Measurements from ENCODE around the gene TRA2B.

The TRA2B gene

DNA sequence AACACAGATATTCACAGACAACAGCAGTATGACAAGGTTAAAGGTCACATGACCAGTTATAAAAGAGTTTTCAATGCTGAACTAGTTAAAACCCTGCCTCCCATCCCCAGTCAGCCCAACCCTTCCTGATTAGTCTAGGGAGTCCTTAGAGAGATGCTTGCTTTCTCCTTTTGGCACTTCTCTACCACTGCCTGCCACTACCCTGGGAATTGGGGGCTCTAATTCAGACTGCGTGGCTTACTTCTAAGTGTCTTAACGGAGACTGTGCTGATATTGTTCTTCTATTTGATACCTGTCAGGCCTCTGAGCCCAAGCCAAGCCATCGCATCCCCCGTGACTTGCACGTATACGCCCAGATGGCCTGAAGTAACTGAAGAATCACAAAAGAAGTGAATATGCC, 11.7 kb upstream of the TRA2B start:
- no peak for DNase-seq

DNA sequence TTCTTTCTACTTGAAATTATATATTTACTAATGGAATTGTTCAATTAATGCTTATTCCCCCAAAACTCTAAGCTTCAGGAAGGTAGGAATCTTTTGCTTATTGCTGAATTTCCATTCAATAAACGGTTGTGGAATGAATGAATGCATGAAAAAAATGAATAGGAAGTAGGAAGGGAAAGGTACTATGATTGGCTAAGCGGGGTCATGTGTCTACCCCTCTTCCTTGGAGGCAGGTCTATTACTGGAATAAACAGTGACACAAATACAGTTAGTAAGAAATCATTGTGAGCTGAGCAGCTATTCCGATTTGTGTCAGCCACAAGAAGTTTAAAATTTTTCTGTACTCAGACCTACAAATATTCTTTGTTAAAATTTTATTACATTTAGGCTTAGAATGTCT, 10.5 kb upstream of the TRA2B start:
- no peak for DNase-seq

DNA sequence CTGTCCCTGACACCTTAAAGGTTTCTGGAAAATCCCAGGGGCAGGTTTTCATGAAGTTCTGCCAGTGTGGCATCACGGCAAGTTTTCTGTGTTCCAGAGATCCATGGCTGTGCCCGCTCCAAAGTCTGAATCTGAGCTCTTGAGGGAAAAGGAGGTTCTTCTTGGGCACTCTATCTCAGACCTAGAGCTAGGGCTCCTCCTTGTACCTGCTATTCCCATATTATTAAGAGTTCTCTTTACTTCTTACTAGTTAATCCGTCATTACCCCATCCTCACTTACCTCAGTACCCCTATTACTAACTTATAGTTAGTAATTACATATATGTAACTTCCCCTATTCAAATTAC, 5.9 kb upstream of the TRA2B start:
- no peak for DNase-seq

DNA sequence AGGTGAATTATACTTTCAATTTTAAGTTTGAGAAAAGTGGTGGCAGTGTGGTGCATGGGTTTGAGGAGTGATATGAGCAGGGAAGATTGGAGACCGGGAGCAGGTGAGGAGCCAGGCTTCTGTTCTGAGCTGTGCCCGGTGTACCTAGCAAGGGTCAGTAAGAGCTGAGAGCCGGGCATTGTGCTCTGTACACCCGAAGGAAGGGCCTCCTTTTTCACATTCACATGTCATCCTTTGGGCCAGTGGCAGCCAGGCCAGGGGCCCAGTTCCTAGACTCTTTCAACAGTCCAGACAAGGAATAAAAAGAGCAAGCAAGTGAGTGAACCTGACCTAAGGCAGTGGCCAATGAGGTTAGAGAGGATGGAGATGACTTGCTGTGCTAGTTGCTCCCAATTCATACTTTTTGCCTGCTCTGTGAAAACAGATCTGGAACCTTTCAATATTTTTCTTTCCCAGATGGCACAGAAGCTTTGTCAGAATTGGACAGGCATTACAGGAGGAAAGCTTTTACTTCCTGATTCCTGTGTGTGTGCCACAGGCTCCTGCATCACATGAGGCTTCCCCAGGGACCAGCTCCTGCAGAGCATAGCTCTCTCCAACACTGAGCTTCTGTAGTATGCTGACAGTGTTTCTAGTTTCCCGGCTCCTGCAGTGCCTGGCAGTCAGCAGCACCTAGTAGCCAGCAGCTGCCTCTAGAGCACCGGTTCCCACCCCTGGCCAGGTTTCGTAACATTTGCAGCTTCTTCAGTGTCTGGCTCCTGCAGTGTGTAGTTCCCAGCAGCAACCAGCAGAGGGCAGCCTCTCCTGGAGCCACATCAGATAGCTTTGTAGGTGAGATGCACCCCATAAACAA, 5.3 kb upstream of the TRA2B start:
- DNase-seq, result peak; percentile 73

DNA sequence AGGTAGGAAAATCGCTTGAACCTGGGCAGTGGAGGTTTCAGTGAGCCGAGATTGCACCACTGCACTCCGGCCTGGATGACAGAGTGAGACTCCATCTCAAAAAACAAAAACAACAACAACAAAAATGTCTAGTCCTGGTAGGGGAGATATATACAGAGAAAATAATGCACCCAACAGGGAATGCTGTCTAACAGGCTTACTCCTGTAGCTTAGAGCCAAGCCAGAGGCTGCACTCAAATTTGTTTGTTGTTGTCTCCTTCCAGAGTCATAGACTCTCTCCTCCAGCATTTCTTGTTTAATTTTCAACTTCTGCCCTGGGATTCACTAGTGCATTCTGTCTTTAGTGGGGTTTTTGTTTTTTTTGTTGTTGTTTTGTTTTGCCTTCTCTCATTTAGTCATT, 4.6 kb upstream of the TRA2B start:
- no peak for DNase-seq

DNA sequence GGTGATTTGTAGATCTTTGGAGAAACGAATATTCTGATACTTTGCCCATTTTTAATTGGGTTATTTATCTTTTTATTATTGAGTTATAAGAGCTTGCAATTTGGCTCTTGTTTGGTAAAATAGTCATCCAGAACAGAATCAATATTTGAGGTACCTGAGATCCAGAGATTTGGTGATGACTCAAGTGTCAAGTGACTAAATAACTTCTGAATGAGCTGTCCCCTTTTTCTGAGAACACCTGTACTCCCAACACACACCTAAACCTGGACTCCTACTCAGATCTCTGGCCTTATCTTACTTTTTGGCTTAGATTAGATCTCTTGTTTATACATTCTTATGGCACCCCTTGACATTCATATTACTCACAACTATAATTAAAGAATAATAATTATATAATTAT, 3.1 kb upstream of the TRA2B start:
- no peak for DNase-seq

DNA sequence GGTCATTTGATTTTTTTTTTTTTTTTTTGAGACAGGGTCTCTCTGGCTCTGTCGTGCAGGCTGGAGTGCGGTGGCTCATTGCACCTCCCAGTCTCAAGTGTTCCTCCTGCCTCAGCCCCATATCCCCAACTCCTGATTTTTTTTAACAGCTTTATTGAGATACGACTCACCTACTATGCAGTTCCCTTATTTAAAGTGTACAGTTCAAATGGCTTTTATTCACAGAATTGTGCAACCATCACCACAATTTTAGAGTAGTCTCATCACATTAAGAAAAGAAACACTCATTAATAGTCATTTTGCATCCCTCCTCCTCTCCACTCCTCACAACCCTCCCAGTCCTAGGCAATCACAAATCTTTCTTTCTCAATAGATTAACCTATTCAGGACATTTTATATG, 1.9 kb upstream of the TRA2B start:
- no peak for DNase-seq

DNA sequence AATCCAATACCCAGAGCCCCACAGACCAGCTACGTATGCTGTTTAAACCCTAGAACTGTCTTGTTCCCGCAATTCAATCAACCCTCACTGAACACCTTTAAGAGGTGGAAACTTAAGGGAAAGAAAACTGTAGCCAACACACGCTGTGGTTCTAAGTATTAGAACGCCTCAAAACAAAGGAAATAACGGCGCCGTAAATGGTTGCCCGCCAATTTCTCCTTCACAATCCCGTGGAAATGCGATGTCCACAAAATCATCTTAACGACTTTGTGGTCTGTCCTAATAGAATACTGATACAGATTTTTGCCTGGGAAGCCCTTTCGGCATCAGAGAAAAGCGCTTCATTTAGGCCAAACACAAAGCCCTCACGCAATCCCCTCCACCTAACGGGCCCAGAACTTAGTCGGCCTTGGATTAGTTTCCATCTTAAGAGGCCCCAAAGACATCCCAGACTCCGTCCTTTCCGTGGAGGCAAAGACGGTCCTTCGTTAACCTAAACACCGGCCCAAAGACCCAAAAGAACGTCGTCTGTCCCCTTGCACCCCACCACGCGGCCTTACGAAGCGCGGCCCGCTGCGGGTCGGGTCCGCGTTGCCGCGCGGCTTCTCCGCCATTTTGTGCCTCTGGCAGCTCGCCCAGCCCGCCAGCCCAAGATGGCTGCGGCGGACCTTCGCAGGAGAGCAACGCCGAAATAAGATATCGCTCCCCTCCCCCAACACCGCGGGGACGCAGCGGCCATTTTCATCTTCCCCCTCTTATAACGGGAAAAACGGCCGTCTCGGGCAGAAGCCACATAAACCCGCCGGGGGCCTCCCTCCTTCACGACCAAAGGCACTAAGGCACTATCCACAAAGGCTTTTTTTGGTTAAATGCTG, 763 bp downstream of the TRA2B start:
- peak; percentile 86 for DNase-seq

DNA sequence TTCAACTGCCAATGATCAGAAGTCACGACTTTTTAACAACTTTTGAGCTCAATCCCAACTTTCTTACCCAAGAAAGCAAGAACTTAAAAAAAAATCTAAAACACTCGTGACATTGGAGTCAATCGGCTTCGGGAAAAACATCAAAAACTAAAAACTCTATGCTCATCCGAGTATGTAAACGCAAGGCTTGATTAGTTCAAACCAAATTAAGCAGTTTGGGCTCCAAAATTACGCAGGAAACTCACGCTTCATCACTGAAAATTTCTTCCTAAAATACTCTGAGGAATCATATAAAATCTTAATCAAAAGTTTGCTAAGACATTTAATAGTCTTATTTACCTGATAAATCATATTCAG, 1.6 kb downstream of the TRA2B start:
- DNase-seq, result no peak

DNA sequence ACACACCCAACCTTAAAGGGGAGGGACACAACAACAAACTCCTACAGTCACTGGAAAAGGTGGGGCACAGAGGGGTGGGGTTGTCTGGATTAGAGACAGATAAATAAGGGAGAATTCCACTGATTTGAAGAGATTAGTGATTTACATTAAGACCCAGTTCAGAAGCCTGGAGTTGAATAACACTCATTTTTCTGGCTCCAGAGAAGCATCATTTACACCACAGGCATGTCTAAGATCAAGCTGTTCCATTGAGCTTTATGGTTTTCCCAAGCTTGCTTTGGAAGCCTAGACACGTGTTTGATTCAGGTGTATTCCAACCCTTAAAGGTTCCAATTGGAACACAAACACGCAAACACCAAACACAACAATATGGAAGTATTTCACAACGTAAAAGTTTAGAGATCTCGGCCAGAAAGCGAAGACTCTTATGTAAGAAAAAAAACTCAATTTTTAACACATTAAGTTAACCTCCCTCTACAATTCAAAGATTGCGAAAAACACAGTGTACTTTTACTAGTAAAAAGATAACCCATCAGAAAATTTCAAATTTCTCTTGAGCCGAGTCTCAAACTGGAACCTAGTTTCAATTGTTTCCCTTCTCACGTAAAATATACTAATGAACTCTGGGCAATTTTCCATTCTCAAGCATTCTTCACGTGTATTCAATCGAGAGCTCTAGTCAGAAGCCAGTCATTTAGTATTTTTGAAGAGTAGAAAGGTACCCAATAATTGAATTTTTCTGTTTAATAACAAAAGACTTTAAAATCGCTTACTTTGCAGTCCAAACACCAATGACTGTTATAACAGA, 2.1 kb downstream of the TRA2B start:
- no peak for DNase-seq

DNA sequence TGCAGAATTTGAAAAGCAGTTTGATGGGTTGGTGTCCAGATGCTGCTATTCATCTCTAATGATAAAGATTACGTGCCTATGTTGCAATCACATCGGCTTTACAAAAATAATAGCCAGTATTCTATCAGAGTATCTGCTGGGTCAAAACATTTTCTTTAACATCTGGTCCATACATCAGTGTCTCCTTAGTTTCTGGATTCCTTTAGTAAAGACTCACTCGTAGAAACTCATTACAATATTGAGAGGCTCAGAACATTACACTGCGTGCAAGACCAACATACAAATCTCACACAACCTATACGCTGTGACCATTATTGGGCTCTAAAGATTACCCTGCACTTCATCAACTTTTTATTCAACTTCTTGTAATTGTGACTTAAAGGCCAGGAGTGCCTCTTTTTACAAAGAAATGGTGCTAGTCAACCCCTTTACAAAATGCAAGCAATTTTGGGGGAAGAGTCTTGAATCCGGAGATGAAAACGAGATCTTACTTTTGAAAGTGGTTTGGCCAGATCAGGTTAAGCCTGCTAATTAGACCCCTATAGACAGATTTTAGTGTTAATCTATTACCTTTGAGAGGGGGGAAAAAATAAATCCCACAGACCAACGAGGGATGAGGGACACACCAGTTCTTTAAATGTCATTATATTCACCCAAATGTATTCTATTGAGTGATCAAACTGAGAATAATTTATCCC, 2.9 kb downstream of the TRA2B start:
- DNase-seq, result peak; percentile 51

DNA sequence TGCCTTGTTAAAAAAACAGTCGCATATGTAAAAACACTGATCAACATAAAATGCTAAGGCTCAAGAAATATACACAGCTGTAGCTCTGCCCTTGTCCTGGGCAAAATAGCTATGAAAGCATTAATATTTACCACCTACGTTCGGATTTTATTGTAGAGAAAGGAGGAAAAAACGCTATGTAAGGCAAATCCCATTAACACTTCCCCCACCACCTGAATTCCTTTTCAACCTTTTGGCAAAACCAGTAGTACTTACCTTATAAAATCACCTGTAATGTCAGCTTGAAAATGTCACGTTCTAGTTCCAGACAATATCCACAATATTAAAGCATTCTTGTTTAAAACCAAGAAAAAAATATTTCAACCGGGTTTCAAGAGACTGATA, 3.6 kb downstream of the TRA2B start:
- no peak for DNase-seq

DNA sequence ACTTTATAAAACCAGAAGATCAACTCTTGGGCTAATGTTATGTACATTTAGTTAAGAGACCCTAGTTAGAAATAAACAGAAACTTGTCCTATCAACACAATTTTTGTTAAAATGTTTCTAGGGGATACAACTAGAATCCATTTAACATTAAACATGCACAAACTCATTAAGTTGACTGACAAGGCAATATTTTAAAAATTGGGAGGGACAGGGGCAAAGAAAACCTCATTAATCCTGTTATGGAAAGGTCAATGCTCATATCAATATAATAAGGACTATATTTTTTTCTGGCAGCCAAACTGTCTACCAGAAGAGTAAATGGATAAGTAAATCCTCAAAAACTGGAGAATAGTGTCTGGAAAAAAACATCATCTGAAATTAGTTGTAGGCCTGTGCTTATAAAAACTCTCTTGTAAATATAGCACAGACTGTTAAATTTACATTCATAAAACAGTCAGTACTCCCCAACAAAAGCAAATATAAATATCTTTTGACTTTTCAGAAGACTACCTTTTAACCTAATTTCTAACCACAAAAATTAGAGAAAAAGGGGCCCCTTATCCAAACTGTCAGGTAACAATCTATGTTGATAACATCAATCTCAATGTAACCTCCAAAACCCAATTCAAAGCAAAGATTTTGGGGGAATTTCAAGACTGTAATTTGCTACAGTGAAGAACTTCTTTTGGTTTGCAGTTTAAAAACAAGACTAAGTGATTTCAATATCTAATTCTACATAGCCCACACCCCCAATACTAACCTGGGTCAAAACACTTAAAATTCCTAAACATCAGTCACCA, 4.2 kb downstream of the TRA2B start:
- no peak for DNase-seq

DNA sequence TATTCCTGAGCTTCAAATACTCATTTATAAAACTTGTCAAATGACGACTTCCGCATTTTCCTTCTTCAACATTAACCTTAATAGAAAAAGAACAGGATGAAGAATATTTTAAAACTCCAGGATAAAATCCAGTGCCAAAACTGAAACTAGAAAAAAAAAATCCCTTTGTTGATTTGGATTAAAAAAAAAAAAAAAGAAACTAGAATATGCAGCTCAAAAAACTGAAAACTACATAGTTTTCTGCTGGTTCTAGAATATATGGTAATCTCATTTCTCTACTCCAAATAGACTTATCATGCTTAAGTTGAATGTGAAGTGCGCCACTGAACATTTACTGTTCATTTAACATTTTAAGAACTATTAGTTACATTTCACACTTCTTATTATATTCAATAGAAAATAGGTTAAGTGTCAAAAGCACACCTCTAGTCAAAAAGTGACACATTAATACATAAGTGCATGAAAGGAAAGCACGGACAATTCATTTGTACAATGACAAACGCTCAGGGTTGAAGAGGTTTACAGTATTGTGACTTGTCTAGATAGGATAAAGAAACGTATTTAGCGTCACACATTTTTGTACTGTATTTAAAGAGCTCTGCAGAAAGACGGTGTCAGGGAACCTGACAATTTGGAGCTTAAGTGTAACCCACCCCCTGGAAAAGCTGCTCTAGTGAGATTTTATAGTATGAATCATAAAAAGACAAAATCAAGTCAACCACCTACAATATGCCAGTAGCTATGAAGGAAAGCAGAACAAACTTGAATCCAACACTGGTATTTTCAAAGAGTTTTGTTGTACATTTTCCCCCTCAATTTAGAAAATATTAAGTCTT, 5.8 kb downstream of the TRA2B start:
- no peak for DNase-seq

DNA sequence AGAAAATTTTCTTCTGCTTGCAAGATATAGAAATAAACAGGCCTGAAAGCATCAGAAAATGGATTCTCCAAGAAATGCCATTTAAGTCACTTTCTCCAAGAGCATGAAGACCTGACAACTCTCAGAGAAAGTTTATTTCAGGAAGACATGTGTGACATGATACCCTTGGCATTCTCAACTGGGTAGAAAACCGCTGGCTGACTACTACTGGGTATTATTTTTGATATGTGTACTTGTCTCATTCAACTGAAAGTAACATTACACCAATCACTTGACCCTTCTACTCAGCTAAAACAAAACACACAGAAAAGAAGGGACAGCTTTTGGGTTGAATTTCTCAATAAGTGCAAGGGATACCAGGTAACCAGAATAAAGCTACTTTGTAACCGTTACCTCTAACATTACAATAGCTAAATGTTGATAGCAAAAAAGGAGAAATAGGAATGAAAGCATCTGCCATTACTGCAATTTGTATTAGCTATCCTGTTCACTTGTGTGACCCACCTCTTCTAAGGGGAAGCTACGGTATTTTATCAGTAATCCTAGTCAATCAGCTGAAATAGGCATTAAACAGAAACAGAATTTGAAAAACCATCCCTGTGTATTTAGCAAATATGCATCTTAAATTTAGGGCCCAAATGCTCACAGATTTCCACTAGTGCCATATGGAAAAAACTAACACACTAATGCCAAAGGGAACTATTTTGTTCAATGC, 7.3 kb downstream of the TRA2B start:
- no peak for DNase-seq

DNA sequence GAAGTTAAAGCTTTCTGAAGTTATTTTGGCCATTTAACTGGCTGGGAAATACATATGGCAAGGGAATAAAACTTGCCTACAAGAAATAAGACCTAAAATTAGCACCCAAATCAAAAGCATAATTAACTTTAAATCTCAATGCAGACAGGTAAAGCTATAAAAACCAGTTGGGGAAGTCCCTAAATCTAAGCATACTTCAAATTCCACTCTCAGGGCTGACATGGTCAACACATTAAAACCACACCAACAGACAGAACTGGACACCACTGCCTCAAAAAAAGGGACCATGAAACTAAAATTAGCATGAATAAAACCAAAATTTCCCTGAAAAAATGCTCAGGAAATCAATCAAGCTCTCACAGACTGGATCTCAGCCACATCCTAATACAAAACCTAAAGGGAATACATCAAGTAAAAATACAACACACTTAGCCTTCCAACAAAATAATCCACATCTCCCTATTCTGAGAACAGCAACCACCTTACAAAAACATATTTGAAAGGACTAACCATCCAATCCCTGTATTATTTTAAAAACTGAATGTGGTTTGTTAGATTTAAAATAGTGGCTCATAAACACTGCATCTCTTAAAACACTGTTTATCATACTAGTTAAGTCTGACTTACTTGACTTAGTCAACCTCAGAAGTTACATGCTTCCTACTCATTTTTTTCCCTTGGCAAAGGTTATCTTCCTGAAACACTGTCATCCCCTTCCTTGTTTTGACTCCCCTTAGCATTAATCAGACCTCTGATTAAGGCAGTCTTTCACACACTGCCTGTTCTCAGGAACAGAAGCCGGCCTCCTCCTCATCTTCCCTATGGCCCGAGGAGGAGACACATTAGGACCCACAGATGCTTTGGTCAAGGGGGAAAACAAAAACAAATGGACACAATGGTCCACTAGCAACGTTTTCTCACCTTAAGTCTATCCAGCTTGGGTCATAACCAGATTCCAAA, 8.3 kb downstream of the TRA2B start:
- no peak for DNase-seq

DNA sequence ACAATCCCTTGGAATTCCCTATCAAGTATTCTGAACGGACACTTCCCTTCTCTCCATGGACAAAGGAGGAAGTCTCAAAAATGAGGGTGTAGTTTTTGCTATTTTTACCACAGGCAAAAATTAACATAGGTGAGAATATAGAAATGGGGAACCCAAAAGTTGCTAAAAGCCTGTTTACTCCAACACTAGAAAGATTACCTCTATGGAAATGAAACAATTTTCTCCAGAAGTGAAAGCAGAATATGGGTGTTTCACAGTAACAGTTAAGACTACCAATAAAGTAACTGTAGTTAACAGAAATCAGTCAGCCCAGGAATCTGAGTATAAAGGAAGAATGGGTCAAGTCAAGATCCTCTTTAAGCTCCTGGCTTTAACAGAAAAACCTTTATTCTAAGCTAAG, 9.3 kb downstream of the TRA2B start:
- DNase-seq, result no peak

DNA sequence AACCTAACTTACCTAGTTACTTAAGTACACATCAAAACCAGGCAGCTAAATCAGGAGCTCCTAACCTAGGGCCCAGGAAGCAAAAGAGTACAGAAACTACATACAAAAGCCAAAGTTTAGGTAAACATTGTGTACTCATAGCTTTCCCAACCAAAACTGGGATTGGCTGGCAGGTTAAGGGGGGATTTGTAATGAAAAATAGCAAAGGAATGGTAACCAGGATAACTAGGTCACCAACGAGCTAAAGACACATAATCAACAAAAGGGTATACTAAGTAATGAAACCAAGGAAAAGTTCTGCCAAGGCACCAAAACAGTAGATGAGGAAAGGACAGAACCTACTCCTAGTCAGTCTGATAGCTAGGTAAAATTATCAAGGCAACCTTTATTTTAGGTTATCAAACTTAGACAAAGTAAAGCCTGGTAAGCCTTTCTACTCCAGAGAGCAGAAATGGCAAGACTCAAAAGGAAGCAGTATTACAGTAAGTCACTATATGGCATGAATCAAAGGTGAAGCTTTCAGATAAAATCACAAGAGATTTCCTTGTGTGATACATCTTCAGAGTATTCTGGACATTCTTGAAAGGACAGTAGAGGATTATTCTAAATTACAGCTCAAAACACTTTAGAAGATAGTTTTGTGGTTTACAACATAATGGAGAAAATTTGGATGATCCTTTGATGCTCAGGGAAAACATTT, 10.2 kb downstream of the TRA2B start:
- DNase-seq, result no peak

DNA sequence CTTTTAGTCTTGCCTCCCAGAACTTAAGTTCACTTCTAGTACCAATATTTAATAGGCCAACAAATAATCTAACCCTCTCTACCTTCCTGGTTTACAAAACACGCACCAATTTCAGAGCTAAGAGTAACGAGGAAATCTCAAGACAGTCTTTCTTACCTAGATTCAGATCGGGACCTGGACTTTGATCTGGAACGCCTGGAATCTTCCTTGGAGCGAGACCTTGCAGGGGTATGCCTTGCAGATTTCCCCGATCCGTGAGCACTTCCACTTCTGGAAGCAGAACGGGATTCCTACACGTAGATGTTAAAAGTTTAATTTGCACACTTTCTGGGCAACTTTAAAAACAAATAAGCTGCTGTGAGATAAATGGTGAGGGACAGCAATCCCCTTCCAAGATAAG, 11.4 kb downstream of the TRA2B start:
- no peak for DNase-seq

All from HCEC 1CT (cell line).